GM12864 (cell line): Measurements from ENCODE around the gene SLC66A1.
"Not testable (repeated sequence)": the region's sequence is repeated elsewhere in the genome, so short reads cannot be mapped to it uniquely, and the experiment has no call there.

Experiments used
- DNase-seq: peaks from one replicate; pipeline ENCODE4 v3.0.0-alpha.2; 2011; ENCODE audit warnings: low read depth
- H3K4me3 ChIP-seq: 2 replicates; pipeline ENCODE4 v1.5.1; 2011; ENCODE audit warnings: mild to moderate bottlenecking, low read depth, low read length, control low read depth
- CTCF ChIP-seq: IDR thresholded peaks from 2 replicates; pipeline ENCODE4 v1.5.1; 2011; ENCODE audit warnings: low read depth, mild to moderate bottlenecking, moderate library complexity, low read length, control low read depth, inconsistent platforms; ENCODE audit errors: missing control alignments

Gene SLC66A1

GRCh38 chr1:19273106-19273843 lies 38.9 kb upstream of the SLC66A1 start:
- DNase-seq: no peak
- H3K4me3 ChIP-seq: no peak overlapping the region
- no peak for TF ChIP-seq CTCF

GRCh38 chr1:19273844-19274531 lies 38.1 kb upstream of the SLC66A1 start:
- not testable (repeated sequence) for DNase-seq, H3K4me3 ChIP-seq

GRCh38 chr1:19274636-19275035 lies 37.5 kb upstream of the SLC66A1 start:
- no peak for TF ChIP-seq CTCF
- no peak overlapping the region for H3K4me3 ChIP-seq
- DNase-seq: no peak

GRCh38 chr1:19283891-19284290 lies 28.2 kb upstream of the SLC66A1 start:
- no peak for DNase-seq
- H3K4me3 ChIP-seq: no peak overlapping the region
- no peak for TF ChIP-seq CTCF

- H3K4me3 ChIP-seq: no peak overlapping the region
- no peak for DNase-seq
- TF ChIP-seq CTCF: no peak
Measured at GRCh38 chr1:19284881-19285280, 27.2 kb upstream of the SLC66A1 start.

GRCh38 chr1:19285366-19285765 lies 26.8 kb upstream of the SLC66A1 start:
- H3K4me3 ChIP-seq, DNase-seq: not testable (repeated sequence)

DNA sequence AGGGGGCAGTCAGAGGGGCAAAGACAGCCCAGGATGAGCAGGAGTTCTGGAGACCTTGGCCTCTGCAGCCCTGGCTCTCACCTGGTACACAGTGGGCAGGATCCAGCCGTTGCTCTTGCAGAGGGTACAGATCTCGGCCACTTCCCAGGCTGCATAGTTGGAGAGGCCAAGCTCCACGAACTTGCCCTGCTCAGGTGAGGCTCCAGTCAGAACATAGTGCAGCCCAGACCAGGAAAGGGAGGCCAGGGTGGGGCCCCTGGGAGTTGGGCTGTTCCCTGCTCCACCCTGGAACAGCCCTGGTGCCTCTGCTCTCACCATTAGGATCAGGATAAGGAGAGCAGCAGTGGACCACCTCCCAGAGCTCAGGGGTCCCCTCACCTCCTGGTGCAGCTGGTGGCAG lies 26.3 kb upstream of the SLC66A1 start:
- DNase-seq, H3K4me3 ChIP-seq: not testable (repeated sequence)

DNA sequence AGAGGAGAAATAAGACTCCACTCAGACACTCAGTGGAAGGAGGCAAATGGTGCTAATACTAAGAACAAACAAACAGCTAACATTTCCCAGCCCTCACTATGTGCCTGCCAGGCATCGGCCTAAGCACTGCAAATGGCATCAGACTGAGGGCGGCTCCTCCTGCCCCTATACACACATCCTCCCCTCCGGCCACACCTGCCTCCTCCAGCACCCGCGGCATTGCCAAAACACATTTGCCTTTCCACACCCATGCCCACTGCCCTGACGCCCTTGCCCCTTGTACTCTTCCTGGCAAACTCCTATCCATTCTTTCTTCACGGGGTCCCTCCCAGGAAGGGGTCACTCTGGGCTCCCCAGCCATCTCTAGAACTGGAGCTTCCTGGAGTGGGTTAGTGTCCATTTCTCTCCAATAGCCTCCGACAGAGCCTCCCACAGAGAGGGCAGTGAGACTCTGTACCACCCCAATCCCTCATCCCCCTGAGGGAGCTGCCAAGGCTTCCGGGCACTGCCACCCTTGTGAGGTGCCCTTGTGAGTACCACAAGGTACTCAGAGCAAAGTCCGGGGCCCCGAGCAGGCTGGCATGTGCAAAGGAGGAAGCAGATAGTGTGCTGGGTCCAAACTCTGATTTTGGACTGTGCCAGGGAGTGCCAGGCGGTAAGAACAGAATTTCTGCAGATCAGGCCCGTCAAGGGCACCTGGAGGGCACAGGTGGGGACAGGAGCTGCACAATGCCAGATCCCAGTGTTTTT lies 24.5 kb upstream of the SLC66A1 start:
- DNase-seq: no peak
- no peak for TF ChIP-seq CTCF

GRCh38 chr1:19288324-19289241 lies 23.5 kb upstream of the SLC66A1 start, which contains the start of gene AKR7A3:
TSS of gene AKR7A3 (minus strand) at chr1:19288770. CDS start at chr1:19288709, 61 bp downstream.
- H3K4me3 ChIP-seq, DNase-seq: not testable (repeated sequence)

More for the DNA sequence above, 24.5 kb upstream of the SLC66A1 start:
- no peak overlapping the region for H3K4me3 ChIP-seq
